GM12878 (cell line): ENCODE measurements around the gene AIFM3. TPM values are rescaled to one million over a fixed set of nuclear protein-coding genes. Genes with fewer than 3 reads are reported as not detected.

Experiments
- ATAC-seq: fragments of 200-7000 bp; cut with Tn5 transposase; 3 replicates; pipeline ENCODE4 v1.9.1; 2020; ENCODE audit warnings: mild to moderate bottlenecking, moderate library complexity
- BruUV-seq: library from RNA; stranded (reverse); fragments of 400-500 nt; replicated peaks from 2 replicates; lab custom pipeline; 2021; lab: Mats Ljungman, UMichigan
- CTCF ChIA-PET: fragments of 300-600 bp; sonication (Branson Sonifier 250); formaldehyde crosslinking; extraction: SDS; loops from one replicate; lab custom pipeline; 2021; ENCODE audit warnings: inconsistent platforms; lab: Yijun Ruan, JAX
- POLR2A ChIA-PET: fragments of 350-600 bp; formaldehyde crosslinking; extraction: SDS; loops from one replicate; lab custom pipeline; 2021; ENCODE audit warnings: inconsistent platforms; lab: Charles Lee
- RAD21 ChIA-PET: fragments of 300-600 bp; sonication (Branson Sonifier 250); formaldehyde crosslinking; loops from one replicate; lab custom pipeline; 2023; ENCODE audit warnings: antibody characterized with exemption; ENCODE audit not compliant: unreplicated experiment; lab: Charles Lee
- SMC1A ChIA-PET: fragments of 300-600 bp; sonication (Branson Sonifier 250); formaldehyde crosslinking; loops from one replicate; lab custom pipeline; 2023; ENCODE audit not compliant: unreplicated experiment, uncharacterized antibody; lab: Charles Lee
- DNase-seq: peaks from one replicate; pipeline ENCODE4 v3.0.0-alpha.2; 2011; ENCODE audit warnings: low read depth, low spot score
- FAIRE-seq: peaks from 3 replicates; lab custom pipeline; 2011; peaks lifted over from hg19 to GRCh38; lab: Jason Lieb, UNC
- H2AFZ ChIP-seq: 2 replicates; pipeline ENCODE4 v1.6.0; 2011; ENCODE audit warnings: low read depth, low read length, control low read depth; ENCODE audit not compliant: control insufficient read depth
- H3K27ac ChIP-seq: 2 replicates; pipeline ENCODE4 v1.5.1; 2011; ENCODE audit warnings: control low read depth; ENCODE audit not compliant: control insufficient read depth, insufficient read depth
- H3K27me3 ChIP-seq, 2 experiments: replicated peaks in 1 of 2; 2 replicates each; pipeline versions ENCODE4 v1.6.0 to v1.6.1; 2011; ENCODE audit warnings: low read length in 1 of 2; ENCODE audit not compliant: control insufficient read depth in 2 of 2, insufficient read depth in 2 of 2
- H3K36me3 ChIP-seq, 2 experiments: 2 replicates each; pipeline ENCODE4 v1.5.1; 2011; ENCODE audit warnings: low read length in 1 of 2; ENCODE audit not compliant: control insufficient read depth in 2 of 2, insufficient read depth in 2 of 2
- H3K4me1 ChIP-seq: 2 replicates; pipeline ENCODE4 v1.6.1; 2011; ENCODE audit warnings: mild to moderate bottlenecking, low read length, moderate library complexity, mixed read lengths; ENCODE audit not compliant: control insufficient read depth, insufficient read depth
- H3K4me2 ChIP-seq: 2 replicates; pipeline ENCODE4 v1.6.0; 2011; ENCODE audit warnings: control low read depth; ENCODE audit not compliant: control insufficient read depth, insufficient read depth
- H3K4me3 ChIP-seq: fragments of 200-600 bp; sonication (generic); 2 replicates; pipeline ENCODE4 v1.5.1; 2016
- H3K79me2 ChIP-seq: 2 replicates; pipeline ENCODE4 v1.6.0; 2011; ENCODE audit warnings: low read length; ENCODE audit not compliant: control insufficient read depth, insufficient read depth
- H3K9ac ChIP-seq: 2 replicates; pipeline ENCODE4 v1.8.0; 2011; ENCODE audit warnings: low read length, control low read depth, mixed read lengths; ENCODE audit not compliant: control insufficient read depth, insufficient read depth
- H3K9me3 ChIP-seq: replicated peaks from 3 replicates; pipeline ENCODE4 v1.5.1; 2011; ENCODE audit warnings: mild to moderate bottlenecking, low read length; ENCODE audit not compliant: control insufficient read depth, insufficient read depth
- H4K20me1 ChIP-seq: 2 replicates; pipeline ENCODE4 v1.6.0; 2011; ENCODE audit not compliant: control insufficient read depth, insufficient read depth
- FOS ChIP-seq: IDR thresholded peaks from 3 replicates; pipeline ENCODE4 v1.6.1; 2011; ENCODE audit warnings: borderline replicate concordance; ENCODE audit not compliant: insufficient read length; ENCODE audit errors: extremely low read depth
- NRF1 ChIP-seq: conservative IDR thresholded peaks from 2 replicates; pipeline ENCODE4 v1.6.1; 2011; ENCODE audit warnings: mild to moderate bottlenecking, low read depth, low read length, improper control_type of control experiment
- RELA ChIP-seq: fragments of 450-650 bp; IDR thresholded peaks from 2 replicates; pipeline ENCODE4 v1.8.0; 2014; ENCODE audit warnings: borderline replicate concordance; ENCODE audit not compliant: partially characterized antibody
- SMAD1 ChIP-seq: fragments of 450-650 bp; IDR thresholded peaks from 2 replicates; pipeline ENCODE4 v1.6.1; 2018; ENCODE audit warnings: mild to moderate bottlenecking, low read depth; ENCODE audit not compliant: partially characterized antibody
- WRNIP1 ChIP-seq: IDR thresholded peaks from 2 replicates; pipeline ENCODE4 v1.6.1; 2011; ENCODE audit warnings: low read depth, low read length, improper control_type of control experiment, borderline replicate concordance
- ZBTB4 ChIP-seq: fragments of 450-650 bp; formaldehyde crosslinking; IDR thresholded peaks from 2 replicates; pipeline ENCODE4 v1.4.0; 2022; ENCODE audit warnings: mild to moderate bottlenecking, moderate library complexity
- ZNF274 ChIP-seq: IDR thresholded peaks from one replicate; pipeline ENCODE4 v1.8.0; 2011; ENCODE audit not compliant: insufficient read length, insufficient read depth
- WGBS: methylation state at CpG from one replicate; pipeline ENCODE4 v1.1.6; 2016; ENCODE audit warnings: low lambda C conversion rate; ENCODE audit not compliant: insufficient replicate concordance, insufficient coverage; ENCODE audit errors: missing lambda C conversion rate; 5-methylcytosine and 5-hydroxymethylcytosine counted together
- in situ Hi-C: fragments of 300-500 bp; cut with MboI; formaldehyde crosslinking; loops from 9 replicates; pipeline ENCODE4 v1.14.3; 2018; ENCODE audit warnings: mixed read lengths
- intact Hi-C: fragments of 100-400 bp; cut with micrococcal nuclease; formaldehyde crosslinking; loops from one replicate; pipeline ENCODE4 v1.14.2; 2022; ENCODE audit not compliant: unreplicated experiment
- polyA plus RNA-seq, 11 experiments: library from polyadenylated mRNA; depleted of rRNA in 4 of 11; unstranded in 6 of 11; stranded (reverse) in 5 of 11; fragments of >200 nt; fragmentation: Nextera tagmentation in 4 of 11; fragmentation: Illumina TruSeq in 1 of 11; extraction: Ambion mirVana in 4 of 11; extraction: Trizol in 1 of 11; gene quantifications; 1 replicate in 1 of 11; 2 replicates in 10 of 11; pipeline versions ENCODE4 v1.2.1 to v1.2.3, GENCODE V29; 2011 to 2016; ENCODE audit warnings: inconsistent platforms in 2 of 11, missing spikeins in 2 of 11, low read depth in 1 of 11
- total RNA-seq, 4 experiments: library from RNA; depleted of rRNA in 3 of 4; stranded (reverse); fragments of >200 nt in 3 of 4; fragmentation: Illumina TruSeq in 1 of 4; extraction: Trizol in 1 of 4; gene quantifications; 2 replicates each; pipeline versions ENCODE4 v1.2.1 to v1.2.3, GENCODE V29; 2013 to 2021

Gene AIFM3
- total and polyA plus RNA-seq, 10 of the 15 experiments (the other 5 are each of a cell fraction or from before 2014, with no cell fraction given) = 0.06 to 0.34 (median 0.21) TPM; not detected in 6

- no peak for TF ChIP-seq ZBTB4 (CRISPR knock-in tag)
- no peak for TF ChIP-seq SMAD1
- no peak for TF ChIP-seq NRF1
- TF ChIP-seq RELA = no peak
Measured at GRCh38 chr22:21016644-21017420, 49.8 kb downstream of the AIFM3 start (continued).

- no TSS peak for BruUV-seq
- no peak for TF ChIP-seq WRNIP1
- no peak for TF ChIP-seq ZNF274
- no peak for TF ChIP-seq FOS
- H3K9me3 ChIP-seq = no peaks in the 10 kb centered on the region
- no peak overlapping the region for H3K4me2 ChIP-seq
- no peaks in the 10 kb centered on the region for H4K20me1 ChIP-seq
- ATAC-seq (no peak), FAIRE-seq (no peak), DNase-seq (no peak)
- SMC1A ChIA-PET = no interaction called here
- no peaks in the 10 kb centered on the region; a peak in 2 of 4 replicates for H3K27me3 ChIP-seq
- intact Hi-C loops = no loop called here
- no peaks in the 10 kb centered on the region for H3K79me2 ChIP-seq
- no peak overlapping the region for H3K27ac ChIP-seq
- POLR2A ChIA-PET = no interaction called here
- CTCF ChIA-PET = interaction anchor here (0.7 kb wide), 1 partner anchor 37 kb away, joined by 3 read pairs; no protein-coding TSS in a partner anchor
- no peaks in the 10 kb centered on the region for H3K36me3 ChIP-seq
- in situ Hi-C loops = no loop called here
- H3K4me3 ChIP-seq = no peak overlapping the region
- WGBS = 23% methylated on average over 4 of the region's 4 CpGs
- no peak overlapping the region for H2AFZ ChIP-seq
- peaks cover 7% of the 10 kb centered on the region for H3K4me1 ChIP-seq
- H3K9ac ChIP-seq = no peak overlapping the region
- RAD21 ChIA-PET = no interaction called here
Measured at GRCh38 chr22:21018314-21018713, 51.3 kb downstream of the AIFM3 start.
